Trophoblast cell (in vitro differentiated cells and primary cell): Measurements from ENCODE around the gene SULT1C4.

Source experiments
- DNase-seq, 2 donors: peaks; one replicate each; pipeline ENCODE4 v3.0.0-alpha.2; 2016
- H2AFZ ChIP-seq: 2 replicates; pipeline ENCODE4 v1.6.1; 2013; ENCODE audit warnings: low read length, moderate library complexity, mild to moderate bottlenecking; ENCODE audit not compliant: insufficient read depth, poor library complexity
- H2AK5ac ChIP-seq: 2 replicates; pipeline ENCODE4 v1.6.1; 2013; ENCODE audit warnings: mild to moderate bottlenecking, low read length
- H2BK120ac ChIP-seq: 2 replicates; pipeline ENCODE4 v1.6.1; 2013; ENCODE audit warnings: low read length, mild to moderate bottlenecking, moderate library complexity; ENCODE audit not compliant: insufficient read depth, poor library complexity
- H2BK12ac ChIP-seq: 2 replicates; pipeline ENCODE4 v1.6.1; 2013; ENCODE audit warnings: mild to moderate bottlenecking, low read length, moderate library complexity
- H2BK5ac ChIP-seq: 2 replicates; pipeline ENCODE4 v1.6.1; 2013; ENCODE audit warnings: low read length, low read depth, moderate library complexity, mild to moderate bottlenecking; ENCODE audit not compliant: poor library complexity
- H3K14ac ChIP-seq: 2 replicates; pipeline ENCODE4 v1.6.1; 2013; ENCODE audit warnings: mild to moderate bottlenecking, low read length
- H3K18ac ChIP-seq: 2 replicates; pipeline ENCODE4 v1.6.1; 2013; ENCODE audit warnings: mild to moderate bottlenecking, low read length
- H3K23ac ChIP-seq: 2 replicates; pipeline ENCODE4 v1.6.1; 2013; ENCODE audit warnings: low read length
- H3K27ac ChIP-seq: 2 replicates; pipeline ENCODE4 v1.5.1; 2013; ENCODE audit warnings: low read depth, mild to moderate bottlenecking, inconsistent platforms, low read length, moderate library complexity
- H3K27me3 ChIP-seq: 2 replicates; pipeline ENCODE4 v1.6.1; 2013; ENCODE audit warnings: inconsistent platforms, mild to moderate bottlenecking, low read length, moderate library complexity; ENCODE audit not compliant: insufficient read depth
- H3K36me3 ChIP-seq, 2 experiments: 1 replicate in 1 of 2; 2 replicates in 1 of 2; pipeline ENCODE4 v1.6.1; 2013; ENCODE audit warnings: low read length in 2 of 2, mild to moderate bottlenecking in 2 of 2, moderate library complexity in 1 of 2; ENCODE audit not compliant: insufficient read depth in 2 of 2, control insufficient read depth in 1 of 2
- H3K4ac ChIP-seq: 2 replicates; pipeline ENCODE4 v1.6.1; 2013; ENCODE audit warnings: low read depth, mild to moderate bottlenecking, low read length, moderate library complexity
- H3K4me1 ChIP-seq, 2 experiments: 1 replicate in 1 of 2; 2 replicates in 1 of 2; pipeline ENCODE4 v1.6.1; 2013; ENCODE audit warnings: low read length in 2 of 2, mild to moderate bottlenecking in 2 of 2, moderate library complexity in 1 of 2; ENCODE audit not compliant: insufficient read depth in 2 of 2, control insufficient read depth in 1 of 2
- H3K4me2 ChIP-seq: 2 replicates; pipeline ENCODE4 v1.6.1; 2013; ENCODE audit warnings: inconsistent platforms, mild to moderate bottlenecking, low read length, moderate library complexity
- H3K4me3 ChIP-seq: 2 replicates; pipeline ENCODE4 v1.5.1; 2013; ENCODE audit warnings: mild to moderate bottlenecking, low read depth, low read length, inconsistent platforms
- H3K79me1 ChIP-seq: one replicate; pipeline ENCODE4 v1.6.1; 2013; ENCODE audit warnings: low read length
- H3K79me2 ChIP-seq: 2 replicates; pipeline ENCODE4 v1.6.1; 2013; ENCODE audit warnings: low read length, mild to moderate bottlenecking; ENCODE audit not compliant: control insufficient read depth, insufficient read depth, poor library complexity
- H3K9ac ChIP-seq: 2 replicates; pipeline ENCODE4 v1.6.1; 2013; ENCODE audit warnings: mild to moderate bottlenecking, low read length
- H3K9me3 ChIP-seq: 2 replicates; pipeline ENCODE4 v1.6.1; 2013; ENCODE audit warnings: low read depth, mild to moderate bottlenecking, control low read depth, inconsistent platforms, low read length; ENCODE audit not compliant: insufficient read depth
- H4K12ac ChIP-seq: 2 replicates; pipeline ENCODE4 v1.6.1; 2013; ENCODE audit warnings: low read depth, mild to moderate bottlenecking, low read length, moderate library complexity
- H4K8ac ChIP-seq: 2 replicates; pipeline ENCODE4 v1.6.1; 2013; ENCODE audit warnings: low read depth, mild to moderate bottlenecking, low read length, moderate library complexity
- H4K91ac ChIP-seq: one replicate; pipeline ENCODE4 v1.6.1; 2013; ENCODE audit warnings: low read depth, mild to moderate bottlenecking, low read length, moderate library complexity
- WGBS: extraction: QIAGEN DNeasy Blood & Tissue Kit; methylation state at CpG from one replicate; pipeline ENCODE4 v1.1.7; 2013; ENCODE audit warnings: missing lambda C conversion rate; ENCODE audit not compliant: insufficient read length, insufficient coverage; ENCODE audit errors: extremely low coverage; 5-methylcytosine and 5-hydroxymethylcytosine counted together

The SULT1C4 gene

DNA sequence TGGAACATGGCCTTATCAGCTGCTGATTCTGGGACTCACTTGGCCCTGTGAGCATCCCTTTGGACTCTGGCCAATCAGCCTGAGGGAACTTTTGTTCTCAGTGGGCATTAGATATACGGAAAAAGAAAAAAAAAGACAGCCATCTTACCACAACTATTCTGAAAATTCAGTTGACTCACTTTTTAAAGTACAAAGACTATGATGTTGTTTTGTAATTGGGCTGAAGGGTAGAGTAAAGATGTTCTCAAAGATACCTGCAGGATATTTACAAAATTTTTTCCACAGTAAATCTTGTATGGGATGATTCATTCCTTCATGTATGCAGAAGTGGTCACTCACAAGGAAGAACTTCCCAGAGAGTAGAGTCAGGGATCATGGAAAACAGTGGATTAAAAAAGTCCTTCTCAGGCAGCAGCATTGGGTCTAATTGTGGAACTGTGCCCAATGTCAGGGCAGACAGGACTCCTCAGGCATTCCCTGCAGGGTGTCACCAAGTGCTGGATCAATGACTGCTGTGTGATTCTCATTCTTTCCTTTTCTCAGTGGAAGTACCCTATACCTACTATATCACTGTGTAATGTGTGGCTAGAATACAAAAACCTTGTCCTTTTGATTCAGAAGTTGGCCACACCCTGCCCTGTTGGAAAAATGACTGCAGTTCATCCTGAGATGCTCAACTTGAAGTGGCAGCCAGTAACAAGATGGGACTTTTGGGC, 35.4 kb downstream of the SULT1C4 start:
- H3K27ac ChIP-seq = no peak overlapping the region
- H4K12ac ChIP-seq = no peak overlapping the region
- H3K4me1 ChIP-seq = no peaks in the 10 kb centered on the region
- no peak overlapping the region for H2AFZ ChIP-seq
- no peak overlapping the region for H3K4ac ChIP-seq
- no peak overlapping the region for H3K4me3 ChIP-seq
- H3K79me2 ChIP-seq = no peaks in the 10 kb centered on the region
- H4K8ac ChIP-seq = no peak overlapping the region
- H3K14ac ChIP-seq = no peak overlapping the region
- no peak overlapping the region for H2BK12ac ChIP-seq
- H2BK5ac ChIP-seq = no peak overlapping the region
- H3K36me3 ChIP-seq = no peaks in the 10 kb centered on the region
- no peak overlapping the region for H3K23ac ChIP-seq
- H3K9ac ChIP-seq = no peak overlapping the region
- WGBS = no CpG with 5 or more reads among the region's 1 CpG
- H3K27me3 ChIP-seq = no peaks in the 10 kb centered on the region
- H3K79me1 ChIP-seq = no peaks in the 10 kb centered on the region
- peak; percentile 95 to 99 for DNase-seq
- H2AK5ac ChIP-seq = no peak overlapping the region
- H3K4me2 ChIP-seq = no peak overlapping the region
- H2BK120ac ChIP-seq = no peak overlapping the region
- no peak overlapping the region for H4K91ac ChIP-seq
- H3K9me3 ChIP-seq = no peaks in the 10 kb centered on the region
- H3K18ac ChIP-seq = no peak overlapping the region

DNA sequence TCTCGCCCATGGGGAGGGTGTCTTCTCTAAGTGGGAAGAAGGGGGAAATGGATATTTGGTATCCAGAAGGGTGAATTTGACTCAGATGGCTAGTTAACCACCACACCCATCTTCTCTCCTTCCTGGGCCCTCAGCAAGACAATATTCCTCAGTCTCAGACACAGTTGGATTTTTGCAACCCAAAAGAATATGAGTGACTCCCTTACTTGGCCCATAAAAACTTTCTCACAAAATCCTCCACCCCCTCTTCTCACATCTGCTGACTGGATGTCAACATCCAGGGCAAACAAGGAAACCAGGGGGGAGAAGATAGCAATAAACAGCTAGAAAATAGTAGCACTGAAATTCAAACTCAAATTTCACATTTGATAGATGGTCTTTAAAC, 35.9 kb downstream of the SULT1C4 start:
- Histone ChIP-seq H3K4me1 (no peaks in the 10 kb centered on the region), H3K36me3 (no peaks in the 10 kb centered on the region), H4K91ac (no peak overlapping the region), H4K12ac (no peak overlapping the region), H2BK5ac (no peak overlapping the region), H2BK120ac (no peak overlapping the region), H4K8ac (no peak overlapping the region), H3K4me3 (no peak overlapping the region), H3K27ac (no peak overlapping the region), H3K14ac (no peak overlapping the region), H2AK5ac (no peak overlapping the region), H3K27me3 (no peaks in the 10 kb centered on the region), H3K79me2 (no peaks in the 10 kb centered on the region), H3K18ac (no peak overlapping the region), H3K4ac (no peak overlapping the region), H3K9ac (no peak overlapping the region), H3K79me1 (no peaks in the 10 kb centered on the region), H2BK12ac (no peak overlapping the region), H3K4me2 (no peak overlapping the region), H2AFZ (no peak overlapping the region), H3K9me3 (no peaks in the 10 kb centered on the region), H3K23ac (no peak overlapping the region)
- WGBS = no CpG with 5 or more reads among the region's 1 CpG
- no peak for DNase-seq

DNA sequence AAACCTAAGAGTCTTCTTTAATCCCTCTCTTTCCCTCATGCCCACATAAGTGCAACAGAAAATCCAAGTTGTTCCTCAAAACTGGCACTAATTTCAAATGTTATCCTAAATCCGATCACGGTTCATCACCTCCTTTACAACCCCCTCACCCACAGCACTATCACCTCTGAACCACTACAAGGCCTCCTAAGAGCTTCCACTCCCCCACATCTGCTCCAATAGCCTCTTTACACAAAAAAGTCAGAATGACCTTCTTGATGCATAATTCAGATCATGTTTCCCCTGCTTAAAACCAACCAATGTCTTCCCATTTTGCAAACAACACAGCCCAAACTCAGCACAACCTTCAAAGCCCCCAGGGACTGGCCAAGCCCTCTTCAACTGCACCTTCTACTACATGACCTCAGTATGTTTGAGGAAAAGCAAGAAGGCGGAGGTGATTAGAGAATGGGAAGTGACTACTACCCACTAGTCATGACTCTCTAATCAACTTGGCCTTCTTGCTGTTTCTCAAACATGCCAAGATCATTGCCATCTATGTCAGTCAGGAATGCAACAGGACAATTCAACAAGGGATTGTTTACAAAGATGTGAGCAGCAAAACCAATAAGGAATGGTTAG, 36.6 kb downstream of the SULT1C4 start:
- Histone ChIP-seq H2AK5ac (no peak overlapping the region), H3K79me2 (no peaks in the 10 kb centered on the region), H3K4me3 (no peak overlapping the region), H3K23ac (no peak overlapping the region), H3K18ac (no peak overlapping the region), H3K27me3 (no peaks in the 10 kb centered on the region), H4K91ac (no peak overlapping the region), H3K4me2 (no peak overlapping the region), H3K14ac (no peak overlapping the region), H3K4me1 (no peaks in the 10 kb centered on the region), H2BK12ac (no peak overlapping the region), H3K79me1 (no peaks in the 10 kb centered on the region), H3K9ac (no peak overlapping the region), H3K27ac (no peak overlapping the region), H2BK5ac (no peak overlapping the region), H3K9me3 (no peaks in the 10 kb centered on the region), H2AFZ (no peak overlapping the region), H2BK120ac (no peak overlapping the region), H4K8ac (no peak overlapping the region), H3K4ac (no peak overlapping the region), H3K36me3 (no peaks in the 10 kb centered on the region), H4K12ac (no peak overlapping the region)
- DNase-seq = no peak
- WGBS = no CpG with 5 or more reads among the region's 3 CpGs

DNA sequence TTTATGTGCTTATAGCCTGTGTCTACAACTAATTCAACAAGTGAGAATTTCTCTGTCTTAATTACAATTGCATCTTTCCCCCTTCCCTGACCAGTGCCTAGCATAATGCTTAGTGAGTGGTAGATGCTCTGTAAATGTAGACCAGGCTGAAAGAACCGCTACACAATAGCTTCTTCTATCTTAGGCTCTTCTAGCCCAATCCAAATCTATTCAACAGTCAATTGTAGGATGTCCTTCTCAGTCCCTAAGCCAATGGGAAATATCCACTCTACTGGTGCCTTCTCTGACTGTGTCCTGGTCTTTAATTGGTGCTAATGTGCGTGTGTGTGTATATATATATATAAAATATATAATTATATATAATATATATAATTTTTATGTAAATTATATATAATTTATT, 37.2 kb downstream of the SULT1C4 start:
- H3K14ac ChIP-seq = no peak overlapping the region
- no peak overlapping the region for H2BK120ac ChIP-seq
- H3K9ac ChIP-seq = no peak overlapping the region
- H4K91ac ChIP-seq = no peak overlapping the region
- H3K79me2 ChIP-seq = no peaks in the 10 kb centered on the region
- no peak overlapping the region for H2BK5ac ChIP-seq
- H3K36me3 ChIP-seq = no peaks in the 10 kb centered on the region
- no peak overlapping the region for H3K4ac ChIP-seq
- H3K23ac ChIP-seq = no peak overlapping the region
- H3K27me3 ChIP-seq = no peaks in the 10 kb centered on the region
- no peaks in the 10 kb centered on the region for H3K4me1 ChIP-seq
- WGBS = no CpG with 5 or more reads among the region's 2 CpGs
- DNase-seq = no peak
- H2AFZ ChIP-seq = no peak overlapping the region
- H3K9me3 ChIP-seq = no peaks in the 10 kb centered on the region
- H3K79me1 ChIP-seq = no peaks in the 10 kb centered on the region
- no peak overlapping the region for H3K27ac ChIP-seq
- H3K4me3 ChIP-seq = no peak overlapping the region
- H3K18ac ChIP-seq = no peak overlapping the region
- no peak overlapping the region for H3K4me2 ChIP-seq
- no peak overlapping the region for H2BK12ac ChIP-seq
- H2AK5ac ChIP-seq = no peak overlapping the region
- no peak overlapping the region for H4K8ac ChIP-seq
- no peak overlapping the region for H4K12ac ChIP-seq
